Jurkat, Clone E6-1 (cell line): ENCODE data around the gene MAP9.
"Not testable (repeated sequence)": the region's sequence is repeated elsewhere in the genome, so short reads cannot be mapped to it uniquely, and the experiment has no call there.

Experiments used
- DNase-seq: peaks from one replicate; pipeline ENCODE4 v3.0.0-alpha.2; 2011; ENCODE audit warnings: low read depth, low spot score
- H3K4me3 ChIP-seq: 2 replicates; pipeline ENCODE4 v1.5.1; 2011; ENCODE audit warnings: mild to moderate bottlenecking, low read length, control low read depth, moderate library complexity

The MAP9 gene

GRCh38 chr4:155371432-155372043 is 5.2 kb downstream of the MAP9 start:
- H3K4me3 ChIP-seq, result no peak overlapping the region
- DNase-seq, result peak; percentile 29

GRCh38 chr4:155367608-155368007 is 9.2 kb downstream of the MAP9 start:
- no peak for DNase-seq
- H3K4me3 ChIP-seq, result no peak overlapping the region

GRCh38 chr4:155353923-155354540 is 22.7 kb downstream of the MAP9 start:
- DNase-seq, result peak; percentile 35
- no peak overlapping the region for H3K4me3 ChIP-seq

GRCh38 chr4:155342142-155342541 is 34.6 kb downstream of the MAP9 start:
- H3K4me3 ChIP-seq, result no peak overlapping the region
- no peak for DNase-seq

GRCh38 chr4:155339999-155340398 is 36.8 kb downstream of the MAP9 start:
- no peak for DNase-seq
- H3K4me3 ChIP-seq, result no peak overlapping the region

- DNase-seq, result no peak
- H3K4me3 ChIP-seq, result no peak overlapping the region
Observed at GRCh38 chr4:155339588-155339987, 37.2 kb downstream of the MAP9 start.

GRCh38 chr4:155338196-155338595 is 38.6 kb downstream of the MAP9 start:
- no peak for DNase-seq

GRCh38 chr4:155336242-155336641 is 40.5 kb downstream of the MAP9 start:
- no peak for DNase-seq
- H3K4me3 ChIP-seq, result no peak overlapping the region

More at GRCh38 chr4:155338196-155338595, 38.6 kb downstream of the MAP9 start:
- H3K4me3 ChIP-seq, result no peak overlapping the region

- no peak overlapping the region for H3K4me3 ChIP-seq
Observed at GRCh38 chr4:155331478-155331877, 45.3 kb downstream of the MAP9 start.

GRCh38 chr4:155322782-155323181 is 54.0 kb downstream of the MAP9 start:
- no peak for DNase-seq
- H3K4me3 ChIP-seq, result no peak overlapping the region

More at GRCh38 chr4:155331478-155331877, 45.3 kb downstream of the MAP9 start:
- DNase-seq, result no peak

- no peak overlapping the region for H3K4me3 ChIP-seq
- no peak for DNase-seq
Observed at GRCh38 chr4:155321006-155321405, 55.8 kb downstream of the MAP9 start.

- no peak for DNase-seq
- H3K4me3 ChIP-seq, result no peak overlapping the region
Observed at GRCh38 chr4:155319516-155319915, 57.2 kb downstream of the MAP9 start.

GRCh38 chr4:155312027-155312426 is 64.7 kb downstream of the MAP9 start:
- not testable (repeated sequence) for DNase-seq, H3K4me3 ChIP-seq

GRCh38 chr4:155307731-155308277 is 69.0 kb downstream of the MAP9 start:
- no peak for DNase-seq
- no peak overlapping the region for H3K4me3 ChIP-seq

GRCh38 chr4:155305619-155306018 is 71.1 kb downstream of the MAP9 start:
- no peak for DNase-seq
- no peak overlapping the region for H3K4me3 ChIP-seq

- no peak overlapping the region for H3K4me3 ChIP-seq
- DNase-seq, result no peak
Observed at GRCh38 chr4:155304375-155304774, 72.4 kb downstream of the MAP9 start.

- no peak for DNase-seq
- no peak overlapping the region for H3K4me3 ChIP-seq
Observed at GRCh38 chr4:155299103-155299502, 77.7 kb downstream of the MAP9 start.
